ENCODE measurements around the gene ZNF674.

ZNF674 gene

GRCh38 chrX:46579250-46579649 is 34.0 kb upstream of the ZNF674 start:
- H2AFZ ChIP-seq (ENCODE audit: low read length): no peak overlapping the region
- H3K9ac ChIP-seq (ENCODE audit: low read length): no peak overlapping the region
- no peaks in the 10 kb centered on the region for H3K9me3 ChIP-seq (replicated peaks; ENCODE audit: insufficient read depth, low read length)
- no peaks in the 10 kb centered on the region for H3K36me3 ChIP-seq (replicated peaks; ENCODE audit: insufficient read depth, low read length)
- H3K4me2 ChIP-seq (ENCODE audit: low read depth, low read length): no peak overlapping the region
- peaks cover 12% of the 10 kb centered on the region for H3K79me2 ChIP-seq (ENCODE audit: low read length)
- H3F3A ChIP-seq (ENCODE audit: insufficient read depth, low read length): no peaks in the 10 kb centered on the region
- H3K9me2 ChIP-seq (replicated peaks; ENCODE audit: insufficient read depth, low read length): no peaks in the 10 kb centered on the region
- no peak overlapping the region for H3K27ac ChIP-seq (ENCODE audit: low read length)
- no peak overlapping the region for H3K4me3 ChIP-seq (ENCODE audit: low read length)
- DNase-seq: no peak
- no peaks in the 10 kb centered on the region for H3K27me3 ChIP-seq (replicated peaks; ENCODE audit: insufficient read depth, low read length)
- H4K20me1 ChIP-seq (ENCODE audit: insufficient read depth, low read length): no peaks in the 10 kb centered on the region
- TF ChIP-seq CTCF (IDR thresholded peaks at IDR 0.05; ENCODE audit: low read length) (no peak), EZH2phosphoT487 (IDR thresholded peaks at IDR 0.05; ENCODE audit: low read length) (no peak), EZH2 (optimal IDR thresholded peaks at IDR 0.05; ENCODE audit: low read depth, low read length) (no peak)
- no peaks in the 10 kb centered on the region for H3K4me1 ChIP-seq (ENCODE audit: low read length)

GRCh38 chrX:46577221-46578005 is 32.2 kb upstream of the ZNF674 start:
- no peaks in the 10 kb centered on the region for H3K9me3 ChIP-seq (replicated peaks; ENCODE audit: insufficient read depth, low read length)
- TF ChIP-seq CTCF (IDR thresholded peaks at IDR 0.05; ENCODE audit: low read length): no peak
- no peak for TF ChIP-seq EZH2phosphoT487 (IDR thresholded peaks at IDR 0.05; ENCODE audit: low read length)
- no peak for TF ChIP-seq EZH2 (optimal IDR thresholded peaks at IDR 0.05; ENCODE audit: low read depth, low read length)
- no peaks in the 10 kb centered on the region for H3K9me2 ChIP-seq (replicated peaks; ENCODE audit: insufficient read depth, low read length)
- H2AFZ ChIP-seq (ENCODE audit: low read length): no peak overlapping the region
- H3K27me3 ChIP-seq (replicated peaks; ENCODE audit: insufficient read depth, low read length): no peaks in the 10 kb centered on the region
- DNase-seq: no peak
- no peaks in the 10 kb centered on the region for H4K20me1 ChIP-seq (ENCODE audit: insufficient read depth, low read length)
- no peak overlapping the region for H3K4me2 ChIP-seq (ENCODE audit: low read depth, low read length)
- peaks cover 12% of the 10 kb centered on the region for H3K79me2 ChIP-seq (ENCODE audit: low read length)
- no peak overlapping the region for H3K9ac ChIP-seq (ENCODE audit: low read length)
- H3K4me3 ChIP-seq (ENCODE audit: low read length): no peak overlapping the region
- H3F3A ChIP-seq (ENCODE audit: insufficient read depth, low read length): peaks cover 10% of the 10 kb centered on the region
- no peaks in the 10 kb centered on the region for H3K36me3 ChIP-seq (replicated peaks; ENCODE audit: insufficient read depth, low read length)
- H3K4me1 ChIP-seq (ENCODE audit: low read length): peaks cover under 1% of the 10 kb centered on the region
- no peak overlapping the region for H3K27ac ChIP-seq (ENCODE audit: low read length)

- Histone ChIP-seq H3K9me3 (replicated peaks; ENCODE audit: insufficient read depth, low read length) (no peaks in the 10 kb centered on the region), H3K36me3 (replicated peaks; ENCODE audit: insufficient read depth, low read length) (no peaks in the 10 kb centered on the region), H3K79me2 (ENCODE audit: low read length) (peaks cover 12% of the 10 kb centered on the region; the same call in 1 of the 2 replicates), H3K9ac (ENCODE audit: low read length) (no peak overlapping the region), H3K4me1 (ENCODE audit: low read length) (peaks cover 10% of the 10 kb centered on the region), H3F3A (ENCODE audit: insufficient read depth, low read length) (peaks cover 18% of the 10 kb centered on the region), H3K27me3 (replicated peaks; ENCODE audit: insufficient read depth, low read length) (no peaks in the 10 kb centered on the region), H3K27ac (ENCODE audit: low read length) (no peak overlapping the region), H3K4me3 (ENCODE audit: low read length) (no peak overlapping the region), H3K4me2 (ENCODE audit: low read depth, low read length) (no peak overlapping the region), H4K20me1 (ENCODE audit: insufficient read depth, low read length) (no peaks in the 10 kb centered on the region), H2AFZ (ENCODE audit: low read length) (no peak overlapping the region), H3K9me2 (replicated peaks; ENCODE audit: insufficient read depth, low read length) (no peaks in the 10 kb centered on the region)
- no peak for DNase-seq
- TF ChIP-seq EZH2phosphoT487 (IDR thresholded peaks at IDR 0.05; ENCODE audit: low read length) (no peak), EZH2 (optimal IDR thresholded peaks at IDR 0.05; ENCODE audit: low read depth, low read length) (no peak)
Observed at GRCh38 chrX:46576458-46576857, 31.2 kb upstream of the ZNF674 start.

- peaks cover 12% of the 10 kb centered on the region for H3K4me1 ChIP-seq (ENCODE audit: low read length)
- H3K27me3 ChIP-seq (replicated peaks; ENCODE audit: insufficient read depth, low read length): no peaks in the 10 kb centered on the region
- H3K36me3 ChIP-seq (replicated peaks; ENCODE audit: insufficient read depth, low read length): no peaks in the 10 kb centered on the region
- H3K79me2 ChIP-seq (ENCODE audit: low read length): peaks cover 12% of the 10 kb centered on the region; the same call in 1 of the 2 replicates
- DNase-seq: no peak
- no peaks in the 10 kb centered on the region for H4K20me1 ChIP-seq (ENCODE audit: insufficient read depth, low read length)
- H3K27ac ChIP-seq (ENCODE audit: low read length): no peak overlapping the region
- peaks cover 18% of the 10 kb centered on the region for H3F3A ChIP-seq (ENCODE audit: insufficient read depth, low read length)
- no peak overlapping the region; the same call in 1 of the 2 replicates for H3K4me2 ChIP-seq (ENCODE audit: low read depth, low read length)
- H3K9me3 ChIP-seq (replicated peaks; ENCODE audit: insufficient read depth, low read length): no peaks in the 10 kb centered on the region
- no peaks in the 10 kb centered on the region for H3K9me2 ChIP-seq (replicated peaks; ENCODE audit: insufficient read depth, low read length)
- H2AFZ ChIP-seq (ENCODE audit: low read length): no peak overlapping the region
- H3K4me3 ChIP-seq (ENCODE audit: low read length): peak overlapping the region; percentile 69; the same call in 1 of the 2 replicates
- H3K9ac ChIP-seq (ENCODE audit: low read length): no peak overlapping the region
- TF ChIP-seq EZH2phosphoT487 (IDR thresholded peaks at IDR 0.05; ENCODE audit: low read length) (no peak), CTCF (IDR thresholded peaks at IDR 0.05; ENCODE audit: low read length) (no peak)
Observed at GRCh38 chrX:46575991-46576392, 30.8 kb upstream of the ZNF674 start.
